Left forelimb (tissue), 1 donor: ENCODE data around the gene NARF.
A peak's percentile ranks its signal among the peaks of the same experiment; 100 is the strongest.
"Not testable (repeated sequence)": the region's sequence is repeated elsewhere in the genome, so short reads cannot be mapped to it uniquely, and the experiment has no call there.

Source experiments
- DNase-seq: peaks from one replicate; pipeline ENCODE4 v3.0.0-alpha.2; 2018; ENCODE audit warnings: low spot score

NARF gene

GRCh38 chr17:82458179-82458884, at the start of gene NARF:
TSS of gene NARF (plus strand) at chr17:82458741. CDS start at chr17:82458804, 63 bp downstream.
- DNase-seq = peak; percentile 99

- no peak for DNase-seq
Observed at GRCh38 chr17:82408938-82409318, 49.6 kb upstream of the NARF start.

- no peak for DNase-seq
Observed at GRCh38 chr17:82410014-82410716, 48.4 kb upstream of the NARF start.

- DNase-seq = no peak
Observed at GRCh38 chr17:82411396-82412053, 47.0 kb upstream of the NARF start.

- DNase-seq = not testable (repeated sequence)
Observed at GRCh38 chr17:82412081-82412480, 46.5 kb upstream of the NARF start.

GRCh38 chr17:82412535-82413520, 45.7 kb upstream of the NARF start:
- no peak for DNase-seq

GRCh38 chr17:82414548-82415281, 43.8 kb upstream of the NARF start:
- peak; percentile 86 for DNase-seq

GRCh38 chr17:82415336-82415735, 43.2 kb upstream of the NARF start:
- no peak for DNase-seq

GRCh38 chr17:82415786-82416185, 42.8 kb upstream of the NARF start:
- no peak for DNase-seq

GRCh38 chr17:82416264-82416663, 42.3 kb upstream of the NARF start:
- no peak for DNase-seq

- no peak for DNase-seq
Observed at GRCh38 chr17:82416771-82417170, 41.8 kb upstream of the NARF start.

GRCh38 chr17:82418001-82418986, 40.2 kb upstream of the NARF start, which contains the start of the genes HEXD and OGFOD3:
TSS of gene HEXD (plus strand) at chr17:82418347. CDS start at chr17:82419800, 1,453 bp downstream.
TSS of gene OGFOD3 (minus strand) at chr17:82418586. CDS start at chr17:82418485, 101 bp downstream.
- DNase-seq = peak; percentile 91

- no peak for DNase-seq
Observed at GRCh38 chr17:82419540-82419939, 39.0 kb upstream of the NARF start.

GRCh38 chr17:82424001-82424862, 34.3 kb upstream of the NARF start:
- no peak for DNase-seq

GRCh38 chr17:82424863-82425159, 33.7 kb upstream of the NARF start:
- no peak for DNase-seq

- no peak for DNase-seq
Observed at GRCh38 chr17:82428546-82428945, 30.0 kb upstream of the NARF start.

- no peak for DNase-seq
Observed at GRCh38 chr17:82429824-82430223, 28.7 kb upstream of the NARF start.

- DNase-seq = no peak
Observed at GRCh38 chr17:82432017-82432416, 26.5 kb upstream of the NARF start.
